Measurements from ENCODE around the gene CX3CR1.

GRCh38 chr3:39220407-39221140 is 59.3 kb downstream of the CX3CR1 start:
- TF ChIP-seq CTCF (conservative IDR thresholded peaks at IDR 0.05; ENCODE audit: low read depth, low read length), result no peak
- TF ChIP-seq POLR2A (IDR thresholded peaks at IDR 0.05; ENCODE audit: low read depth, low read length), result no peak
- no peak for TF ChIP-seq ELK1 (IDR thresholded peaks at IDR 0.05; ENCODE audit: borderline replicate concordance, low read depth, low read length)
- TF ChIP-seq SMC3 (IDR thresholded peaks at IDR 0.05; ENCODE audit: low read depth, low read length), result no peak
- TF ChIP-seq RAD21 (IDR thresholded peaks at IDR 0.05; ENCODE audit: low read length), result no peak
- TF ChIP-seq RFX5 (IDR thresholded peaks at IDR 0.05; ENCODE audit: low read depth, low read length), result no peak
- TF ChIP-seq FOS (IDR thresholded peaks at IDR 0.05; ENCODE audit: low read depth, low read length), result no peak
- no peak for TF ChIP-seq MXI1 (IDR thresholded peaks at IDR 0.05; ENCODE audit: borderline replicate concordance, low read depth, low read length)
- TF ChIP-seq MAZ (IDR thresholded peaks at IDR 0.05; ENCODE audit: borderline replicate concordance, low read depth, low read length), result no peak
- no peak for TF ChIP-seq RCOR1 (IDR thresholded peaks at IDR 0.05; ENCODE audit: insufficient replicate concordance, low read length)
